Sigmoid colon (tissue), 4 donors: Measurements from ENCODE around the gene GRXCR1.

Experiments
- EP300 ChIP-seq, 4 donors: sonication (generic); formaldehyde crosslinking; IDR thresholded peaks; one replicate each; pipeline ENCODE4 v1.6.1; 2017; ENCODE audit warnings: antibody characterized with exemption in 4 of 4
- POLR2A ChIP-seq, 2 donors: fragments of 450-650 bp; IDR thresholded peaks; one replicate each; pipeline ENCODE4 v1.6.1; 2016; ENCODE audit warnings: antibody characterized with exemption in 2 of 2, mild to moderate bottlenecking in 2 of 2, moderate library complexity in 2 of 2
- POLR2AphosphoS5 ChIP-seq, 4 donors: sonication (generic); formaldehyde crosslinking; IDR thresholded peaks; one replicate each; pipeline ENCODE4 v1.6.1; 2017; ENCODE audit warnings: antibody characterized with exemption in 4 of 4
- TF ChIP-seq, protein P1 (sequence below), 4 experiments: fragments of 450-650 bp in 3 of 4; fragments of 200-600 bp in 1 of 4; IDR thresholded peaks; one replicate each; pipeline ENCODE4 v1.5.1; 2016 to 2019; ENCODE audit warnings: antibody characterized with exemption in 4 of 4, mild to moderate bottlenecking in 3 of 4, moderate library complexity in 2 of 4

DNA sequence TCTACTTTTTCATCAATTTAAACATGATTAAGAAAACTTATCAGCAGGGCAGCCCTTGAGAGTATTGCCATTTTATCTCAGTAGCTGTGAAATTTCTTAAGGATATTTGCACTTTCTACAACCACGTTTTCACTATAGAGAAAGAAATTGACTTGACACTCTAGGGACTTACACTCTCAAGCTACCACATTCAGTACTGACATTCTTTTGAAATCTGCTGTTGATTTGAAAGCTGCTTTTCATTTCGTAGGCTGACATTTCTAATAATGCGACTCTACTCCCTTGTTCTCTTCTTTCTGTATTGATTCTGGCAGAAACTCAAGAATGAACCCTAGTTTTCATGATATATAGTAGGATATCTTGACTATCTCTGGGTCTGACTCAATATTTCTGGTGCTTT is 13.7 kb upstream of the GRXCR1 start:
- TF ChIP-seq, protein P1, sequence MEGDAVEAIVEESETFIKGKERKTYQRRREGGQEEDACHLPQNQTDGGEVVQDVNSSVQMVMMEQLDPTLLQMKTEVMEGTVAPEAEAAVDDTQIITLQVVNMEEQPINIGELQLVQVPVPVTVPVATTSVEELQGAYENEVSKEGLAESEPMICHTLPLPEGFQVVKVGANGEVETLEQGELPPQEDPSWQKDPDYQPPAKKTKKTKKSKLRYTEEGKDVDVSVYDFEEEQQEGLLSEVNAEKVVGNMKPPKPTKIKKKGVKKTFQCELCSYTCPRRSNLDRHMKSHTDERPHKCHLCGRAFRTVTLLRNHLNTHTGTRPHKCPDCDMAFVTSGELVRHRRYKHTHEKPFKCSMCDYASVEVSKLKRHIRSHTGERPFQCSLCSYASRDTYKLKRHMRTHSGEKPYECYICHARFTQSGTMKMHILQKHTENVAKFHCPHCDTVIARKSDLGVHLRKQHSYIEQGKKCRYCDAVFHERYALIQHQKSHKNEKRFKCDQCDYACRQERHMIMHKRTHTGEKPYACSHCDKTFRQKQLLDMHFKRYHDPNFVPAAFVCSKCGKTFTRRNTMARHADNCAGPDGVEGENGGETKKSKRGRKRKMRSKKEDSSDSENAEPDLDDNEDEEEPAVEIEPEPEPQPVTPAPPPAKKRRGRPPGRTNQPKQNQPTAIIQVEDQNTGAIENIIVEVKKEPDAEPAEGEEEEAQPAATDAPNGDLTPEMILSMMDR (IDR thresholded peaks at IDR 0.05): no peak
- no peak for TF ChIP-seq POLR2AphosphoS5 (IDR thresholded peaks at IDR 0.05)
- TF ChIP-seq POLR2A (IDR thresholded peaks at IDR 0.05): no peak
- TF ChIP-seq EP300 (IDR thresholded peaks at IDR 0.05): no peak
